Activated CD8-positive, alpha-beta memory T cell treated with anti-CD3 and anti-CD28 coated beads for 4 hours (primary cell): ENCODE data around the gene POLR2M.

Source experiments
- DNase-seq, 2 donors: peaks; one replicate each; pipeline ENCODE4 v3.0.0-alpha.2; 2020; ENCODE audit warnings: low read depth in 2 of 2

The POLR2M gene

GRCh38 chr15:57692709-57693108 is 13.8 kb upstream of the POLR2M start:
- no peak for DNase-seq

DNA sequence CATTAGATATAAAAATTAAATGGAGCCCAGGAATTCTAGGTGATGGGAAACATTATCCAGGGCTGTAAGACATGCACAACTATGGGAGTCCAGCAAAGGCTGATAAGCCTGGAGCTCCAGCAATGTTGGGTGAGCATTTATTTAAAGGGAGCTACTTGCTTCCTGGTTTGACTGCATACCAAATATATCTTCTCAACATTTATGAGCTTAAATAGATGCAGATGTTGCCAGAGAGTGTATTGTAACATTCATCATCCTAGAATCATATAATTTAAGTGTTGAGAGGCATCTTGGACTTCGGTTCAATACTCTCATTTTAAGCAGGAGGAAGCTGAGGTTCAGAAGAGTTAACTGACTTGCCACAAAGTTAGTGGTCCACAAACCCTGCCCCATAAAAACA is 12.2 kb upstream of the POLR2M start:
- no peak for DNase-seq

- DNase-seq: no peak
Observed at GRCh38 chr15:57696146-57696545, 10.4 kb upstream of the POLR2M start.

GRCh38 chr15:57697588-57697987 is 8.9 kb upstream of the POLR2M start:
- no peak for DNase-seq

GRCh38 chr15:57698243-57698642 is 8.3 kb upstream of the POLR2M start:
- DNase-seq: no peak

GRCh38 chr15:57698991-57699390 is 7.5 kb upstream of the POLR2M start:
- no peak for DNase-seq

GRCh38 chr15:57703387-57703786 is 3.1 kb upstream of the POLR2M start:
- no peak for DNase-seq

GRCh38 chr15:57704441-57704840 is 2.1 kb upstream of the POLR2M start:
- no peak for DNase-seq

DNA sequence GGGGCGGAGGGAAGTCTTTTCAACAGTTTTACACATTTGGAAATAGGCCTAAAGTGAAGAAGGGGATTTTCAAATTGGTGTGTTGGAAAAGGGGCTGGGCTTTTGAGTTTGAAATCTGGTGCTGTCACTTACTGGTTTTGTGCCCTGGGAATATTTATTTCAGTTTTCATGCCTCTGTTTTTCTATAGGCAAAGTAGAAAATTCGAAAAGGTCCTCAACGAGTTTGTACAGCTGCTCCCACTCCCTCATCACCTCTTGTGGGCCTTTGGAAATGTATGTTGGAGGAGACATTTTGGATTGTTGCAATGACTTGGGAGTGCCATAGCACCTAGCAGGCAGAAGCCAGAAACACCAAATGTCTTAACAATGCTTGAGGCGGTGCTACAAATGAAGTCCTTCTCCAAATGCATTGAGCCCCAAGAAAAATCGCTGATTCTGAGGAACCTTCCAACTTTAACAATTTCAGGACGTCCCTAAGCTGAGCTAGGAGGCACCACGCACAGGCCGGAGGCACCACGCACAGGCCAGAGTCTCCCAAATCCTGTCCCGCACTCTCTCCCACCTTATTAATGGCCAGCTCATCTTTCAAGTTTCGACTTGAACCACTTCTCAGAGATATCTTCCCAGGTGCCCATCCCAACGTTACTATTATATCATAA is 639 bp upstream of the POLR2M start:
- DNase-seq: no peak

GRCh38 chr15:57708047-57708446 is 1.5 kb downstream of the POLR2M start:
- DNase-seq: no peak

- DNase-seq: no peak
Observed at GRCh38 chr15:57718309-57718708, 11.8 kb downstream of the POLR2M start.

DNA sequence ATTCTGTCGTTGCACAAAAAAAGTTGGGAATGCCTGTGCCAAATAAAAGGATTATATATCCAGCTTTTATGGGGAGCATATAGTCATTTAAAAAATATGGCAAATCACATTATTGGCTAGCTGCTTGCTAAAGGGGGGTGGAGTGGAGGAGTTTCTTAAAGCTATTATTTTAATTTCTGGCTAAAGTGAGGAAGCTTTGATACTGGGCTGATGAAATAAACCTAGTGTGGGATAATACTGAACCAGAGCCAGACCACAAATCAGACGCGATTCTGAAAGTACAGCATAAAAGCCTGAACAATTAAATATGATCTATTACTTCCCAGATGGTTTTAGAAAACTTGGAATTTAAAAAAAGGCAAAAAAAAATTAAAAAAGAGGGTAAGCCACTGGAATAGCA is 14.4 kb downstream of the POLR2M start:
- DNase-seq: no peak

DNA sequence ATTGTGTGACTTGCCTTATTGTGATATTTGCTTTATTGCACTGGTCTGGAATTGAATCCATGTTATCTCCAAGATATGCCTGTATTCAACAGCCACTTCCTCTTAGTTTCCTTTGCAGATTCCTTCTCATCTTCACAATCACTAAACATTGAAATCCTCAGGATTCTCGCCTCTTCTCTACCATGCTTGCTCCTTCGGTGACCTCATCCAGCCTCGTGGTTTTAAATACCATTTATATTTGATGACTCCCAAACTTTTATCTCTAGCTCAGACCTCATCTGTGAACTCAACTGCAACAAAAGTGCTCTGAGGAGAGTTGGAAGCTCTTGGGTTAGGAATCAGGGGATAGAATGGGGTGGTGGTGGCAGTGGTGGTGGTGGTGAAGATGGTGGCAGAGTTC is 19.9 kb downstream of the POLR2M start:
- DNase-seq: no peak

DNA sequence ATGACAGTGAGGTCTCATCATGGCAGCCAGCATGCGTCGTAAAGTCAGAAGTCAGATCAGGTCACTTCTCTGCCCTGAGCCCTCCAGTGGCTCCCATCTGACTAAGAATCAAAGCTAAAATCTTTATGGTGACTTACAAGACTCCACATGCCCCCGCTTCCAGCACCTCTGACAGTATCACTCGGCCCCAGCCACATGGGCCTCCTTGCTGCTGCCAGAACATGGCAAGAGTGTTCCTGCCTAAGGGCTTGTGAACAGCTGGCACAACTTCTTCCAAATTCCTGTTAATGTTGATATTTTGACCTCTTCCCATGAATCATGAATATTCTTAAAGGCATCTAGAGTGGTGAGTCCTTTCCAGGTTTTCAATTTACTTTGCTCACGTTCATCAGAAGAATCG is 20.5 kb downstream of the POLR2M start:
- DNase-seq: no peak

- DNase-seq: no peak
Observed at GRCh38 chr15:57728436-57728835, 21.9 kb downstream of the POLR2M start.

- no peak for DNase-seq
Observed at GRCh38 chr15:57730876-57731275, 24.4 kb downstream of the POLR2M start.

- no peak for DNase-seq
Observed at GRCh38 chr15:57731530-57732103, 25.1 kb downstream of the POLR2M start.

GRCh38 chr15:57732526-57733331 is 26.2 kb downstream of the POLR2M start:
- peak in 1 of 2 donors; percentile 1 for DNase-seq

DNA sequence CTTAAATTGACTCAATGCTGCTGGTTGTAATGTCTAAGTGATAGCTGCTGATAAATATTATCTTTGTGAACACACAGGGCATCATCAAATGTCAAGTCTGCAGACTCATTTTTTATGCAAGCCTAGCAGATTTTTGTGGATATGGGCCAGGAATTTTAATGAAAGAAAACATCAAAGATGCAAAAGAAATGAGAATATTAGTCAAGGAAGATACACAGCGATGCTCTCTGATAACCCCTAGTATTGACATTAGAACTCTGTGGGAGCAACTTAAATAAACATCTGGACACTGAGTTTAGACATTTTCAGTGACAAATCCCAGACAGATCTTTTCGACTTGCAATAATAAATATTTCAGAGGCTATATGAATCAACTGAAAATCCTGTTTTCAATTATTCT is 28.3 kb downstream of the POLR2M start:
- DNase-seq: no peak

DNA sequence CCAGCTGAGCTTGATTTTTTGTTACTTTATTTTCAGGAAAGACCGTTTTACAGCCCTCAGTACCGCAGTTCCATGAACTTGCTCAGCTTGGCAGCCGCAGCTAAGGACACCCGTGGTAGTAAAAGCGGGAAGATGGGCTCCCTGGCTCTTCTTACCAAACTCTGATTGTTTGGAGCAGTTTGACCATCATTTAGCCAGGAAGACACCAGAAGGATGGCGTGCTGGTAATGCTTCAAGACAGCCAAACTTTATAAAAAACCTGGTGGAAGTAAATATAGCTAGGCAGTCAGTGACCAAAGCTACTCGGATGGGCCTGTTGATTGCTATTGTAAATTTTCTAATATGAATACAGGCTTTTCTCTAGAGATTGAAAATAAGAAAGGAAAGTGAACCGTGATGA is 28.9 kb downstream of the POLR2M start:
- DNase-seq: no peak

DNA sequence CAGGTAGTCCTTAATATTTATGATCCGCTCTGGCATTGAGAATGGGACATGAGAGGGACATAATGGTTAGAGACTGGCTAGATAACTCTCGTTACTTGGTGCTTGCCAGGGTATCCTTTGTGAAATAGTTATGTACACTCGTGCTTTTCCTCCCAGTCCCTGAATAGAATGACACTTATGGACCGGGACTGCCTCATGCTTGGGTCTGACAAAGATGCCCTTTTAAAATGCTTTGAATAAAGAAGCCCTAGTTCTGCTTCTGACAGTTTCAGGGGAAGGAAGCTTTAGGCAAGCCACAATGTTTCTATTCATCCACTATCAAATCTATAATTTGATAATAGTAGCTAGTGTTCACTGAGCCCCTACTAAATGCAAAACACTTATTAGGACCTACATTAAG is 29.4 kb downstream of the POLR2M start:
- DNase-seq: no peak

DNA sequence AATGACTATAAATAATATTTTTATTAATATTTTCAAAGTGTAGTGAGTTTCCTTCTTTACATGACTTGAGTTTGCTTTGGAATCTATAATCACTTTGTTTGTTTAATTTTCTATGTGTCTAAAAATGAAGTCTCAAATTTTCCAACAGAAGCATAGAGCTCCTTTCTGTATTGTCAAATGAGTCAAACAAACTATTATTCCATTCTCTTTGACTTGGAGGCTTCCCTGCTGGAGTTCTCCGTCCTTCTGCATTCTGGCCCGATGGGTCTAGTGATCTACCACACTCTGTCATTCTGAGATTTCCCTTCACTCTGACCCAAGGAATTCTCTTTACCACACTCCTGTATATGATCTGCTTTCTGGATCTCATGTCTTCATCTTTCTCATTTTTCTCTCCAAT is 30.1 kb downstream of the POLR2M start:
- DNase-seq: no peak

- no peak for DNase-seq
Observed at GRCh38 chr15:57738734-57739237, 32.3 kb downstream of the POLR2M start.
